HFF-Myc (cell line): ENCODE data around the gene SORL1.

Experiments used
- DNase-seq: peaks from one replicate; pipeline ENCODE4 v3.0.0-alpha.2; 2011; ENCODE audit warnings: low read depth; ENCODE audit errors: extremely low read depth
- H3K4me3 ChIP-seq: replicated peaks from 2 replicates; pipeline ENCODE4 v1.5.1; 2011; ENCODE audit warnings: low read depth, mild to moderate bottlenecking, control low read depth, low read length
- CTCF ChIP-seq: IDR thresholded peaks from 2 replicates; pipeline ENCODE4 v1.5.1; 2012; ENCODE audit warnings: mild to moderate bottlenecking, low read depth, low read length, control low read depth; ENCODE audit errors: missing control alignments

Gene SORL1

GRCh38 chr11:121587182-121587581 lies 135.1 kb downstream of the SORL1 start:
- TF ChIP-seq CTCF: no peak
- DNase-seq: no peak
- no peak overlapping the region for H3K4me3 ChIP-seq

DNA sequence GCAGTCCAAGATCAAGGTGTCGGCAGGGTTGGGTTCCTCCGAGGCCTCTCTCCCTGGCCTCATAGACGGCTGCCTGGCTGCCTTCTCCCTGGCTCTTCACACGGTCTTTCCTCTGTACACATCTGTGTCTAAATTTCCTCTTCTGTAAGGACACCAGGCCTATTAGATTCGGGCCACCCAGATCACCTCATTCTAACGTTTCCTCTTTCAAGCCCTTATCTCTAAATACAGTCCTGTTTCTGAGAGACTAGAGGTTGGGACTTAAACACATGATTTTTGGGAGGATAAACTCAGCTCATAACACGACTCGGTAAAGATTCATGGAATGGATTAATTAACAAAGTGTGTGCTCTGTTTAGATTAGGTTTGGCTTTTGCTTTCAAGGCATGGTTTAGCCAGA lies 136.6 kb downstream of the SORL1 start:
- TF ChIP-seq CTCF: no peak
- no peak overlapping the region for H3K4me3 ChIP-seq
- no peak for DNase-seq

DNA sequence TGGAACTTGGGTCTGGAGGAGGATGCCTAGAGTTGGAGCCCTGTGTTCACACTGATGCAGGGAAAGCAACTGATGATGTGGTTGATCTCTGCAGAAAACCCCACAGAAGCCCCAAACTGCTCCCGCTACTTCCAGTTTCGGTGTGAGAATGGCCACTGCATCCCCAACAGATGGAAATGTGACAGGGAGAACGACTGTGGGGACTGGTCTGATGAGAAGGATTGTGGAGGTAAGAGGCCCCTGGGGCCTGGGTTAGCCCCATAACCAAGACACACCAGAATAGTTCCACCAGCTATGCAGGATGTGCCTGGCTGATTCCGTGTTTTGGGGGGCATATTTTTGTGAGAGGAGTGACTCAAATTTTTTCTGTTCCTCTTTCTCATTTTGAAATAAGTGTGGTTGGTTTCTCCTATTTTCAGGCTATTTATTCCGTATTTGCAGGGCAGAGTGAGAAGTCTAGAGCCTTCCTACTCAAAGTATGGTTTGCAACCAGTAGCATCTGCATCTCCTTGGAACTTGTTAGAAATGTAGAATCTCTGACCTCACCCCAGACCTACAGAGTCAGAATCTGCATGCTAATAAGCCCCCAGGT lies 137.9 kb downstream of the SORL1 start:
- H3K4me3 ChIP-seq: no peak overlapping the region
- DNase-seq: no peak
- TF ChIP-seq CTCF: no peak

DNA sequence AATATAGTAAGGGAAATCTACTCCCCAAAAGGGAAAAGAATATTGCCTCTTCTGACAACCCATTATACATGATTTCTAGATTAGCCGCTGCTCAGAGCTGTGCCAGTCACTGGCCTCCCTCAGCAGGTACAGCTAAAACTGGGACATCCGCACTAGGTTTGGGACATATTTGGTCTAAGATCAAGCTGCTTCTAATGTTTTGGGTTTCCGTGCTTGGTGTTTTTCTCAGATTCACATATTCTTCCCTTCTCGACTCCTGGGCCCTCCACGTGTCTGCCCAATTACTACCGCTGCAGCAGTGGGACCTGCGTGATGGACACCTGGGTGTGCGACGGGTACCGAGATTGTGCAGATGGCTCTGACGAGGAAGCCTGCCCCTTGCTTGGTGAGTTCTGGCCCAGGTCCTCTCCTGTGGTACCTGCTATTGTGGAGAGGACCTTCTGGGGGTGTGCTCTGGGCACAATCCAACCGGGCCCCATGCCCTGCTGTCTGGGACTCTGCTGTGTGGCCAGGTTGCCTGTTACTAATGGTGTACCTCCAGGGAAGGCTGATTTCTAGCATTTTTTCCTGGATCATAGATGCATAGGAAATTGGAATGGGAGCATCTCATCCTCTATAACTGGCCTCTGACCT lies 138.8 kb downstream of the SORL1 start:
- DNase-seq: no peak
- no peak overlapping the region for H3K4me3 ChIP-seq
- TF ChIP-seq CTCF: no peak

DNA sequence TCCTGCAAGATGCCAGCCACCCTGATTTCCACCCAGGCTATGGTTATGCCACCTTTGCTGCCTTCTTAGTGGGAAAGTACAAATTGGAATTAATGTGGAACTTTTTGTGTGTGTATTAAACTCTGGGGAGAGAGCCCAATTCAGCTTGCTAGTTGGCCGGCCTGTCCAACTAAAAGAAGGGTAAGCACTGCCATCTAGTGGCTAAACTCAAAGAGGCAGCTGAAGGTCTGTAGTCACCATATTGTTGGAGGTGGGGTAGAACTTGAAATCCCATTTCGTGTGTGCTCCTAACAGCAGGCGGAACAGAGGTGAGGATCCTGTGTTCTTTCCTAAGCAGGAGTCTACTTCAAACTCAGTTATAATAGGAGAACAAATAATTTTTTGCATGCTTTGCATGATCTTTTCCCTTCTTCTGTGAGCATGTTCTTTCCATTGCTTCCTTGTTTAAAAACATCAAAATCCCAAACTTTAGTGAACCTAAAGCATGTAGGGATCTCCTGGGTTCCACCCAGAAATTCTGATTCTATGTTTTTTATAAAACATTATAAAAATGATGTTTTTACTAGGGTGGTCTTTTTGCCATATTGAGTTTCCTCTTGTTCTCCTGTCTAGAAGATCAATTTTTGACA lies 139.4 kb downstream of the SORL1 start:
- no peak overlapping the region for H3K4me3 ChIP-seq
- peak; percentile 72 for DNase-seq
- TF ChIP-seq CTCF: peak; percentile 80

- no peak for TF ChIP-seq CTCF
Observed at GRCh38 chr11:121592708-121593107, 140.6 kb downstream of the SORL1 start.

More at GRCh38 chr11:121592708-121593107, 140.6 kb downstream of the SORL1 start:
- no peak for DNase-seq
- no peak overlapping the region for H3K4me3 ChIP-seq
